CD4-positive, alpha-beta T cell treated with Interleukin-12 subunit alpha and Interleukin-12 subunit beta, for 1 hour (primary cell): ENCODE measurements around the gene GAS2.
"Not testable (repeated sequence)": the region's sequence is repeated elsewhere in the genome, so short reads cannot be mapped to it uniquely, and the experiment has no call there.

Source experiments
- DNase-seq: peaks from one replicate; pipeline ENCODE4 v3.0.0-alpha.2; 2020

The GAS2 gene

GRCh38 chr11:22666325-22666687, at the start of gene GAS2:
Gene GAS2 (plus strand): TSS chr11:22666611. CDS start chr11:22674870, 8,259 bp downstream.
- DNase-seq = no peak

GRCh38 chr11:22617868-22618267, 48.5 kb upstream of the GAS2 start:
- no peak for DNase-seq

DNA sequence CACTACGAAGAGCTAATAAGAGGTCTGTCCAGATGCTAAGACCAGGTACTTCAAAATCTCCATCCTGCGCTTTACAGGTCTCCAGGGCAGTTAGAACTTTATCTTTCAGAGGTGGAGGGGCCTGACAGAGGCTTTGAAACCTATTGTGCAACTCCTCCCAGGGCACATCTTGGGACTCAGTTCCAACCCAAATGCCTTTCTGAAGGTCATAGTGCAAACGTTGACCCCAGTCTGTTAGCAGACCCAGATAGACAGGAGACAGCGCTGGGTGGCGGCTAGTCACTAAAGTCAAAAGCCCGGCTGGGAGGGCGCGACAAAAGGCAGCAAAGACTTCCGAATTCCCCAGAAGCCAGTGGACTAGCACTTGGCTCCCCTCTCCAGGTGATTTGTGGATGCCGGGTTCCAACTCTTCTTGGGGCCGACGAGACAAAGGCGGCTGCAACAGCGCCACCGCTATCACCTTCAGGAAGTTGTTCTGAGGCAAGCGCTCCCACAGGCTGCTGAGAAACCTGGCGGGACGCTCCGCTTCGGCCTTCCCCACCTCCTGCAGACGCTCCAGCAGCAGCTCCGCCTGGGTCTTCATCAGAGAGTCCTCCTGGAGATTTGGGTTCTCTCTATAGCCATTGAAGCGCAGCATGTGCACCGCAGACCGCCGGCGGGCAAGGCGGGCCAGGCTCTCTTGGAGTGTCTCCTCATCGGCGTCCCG, 41.5 kb upstream of the GAS2 start:
- DNase-seq = peak; percentile 65

DNA sequence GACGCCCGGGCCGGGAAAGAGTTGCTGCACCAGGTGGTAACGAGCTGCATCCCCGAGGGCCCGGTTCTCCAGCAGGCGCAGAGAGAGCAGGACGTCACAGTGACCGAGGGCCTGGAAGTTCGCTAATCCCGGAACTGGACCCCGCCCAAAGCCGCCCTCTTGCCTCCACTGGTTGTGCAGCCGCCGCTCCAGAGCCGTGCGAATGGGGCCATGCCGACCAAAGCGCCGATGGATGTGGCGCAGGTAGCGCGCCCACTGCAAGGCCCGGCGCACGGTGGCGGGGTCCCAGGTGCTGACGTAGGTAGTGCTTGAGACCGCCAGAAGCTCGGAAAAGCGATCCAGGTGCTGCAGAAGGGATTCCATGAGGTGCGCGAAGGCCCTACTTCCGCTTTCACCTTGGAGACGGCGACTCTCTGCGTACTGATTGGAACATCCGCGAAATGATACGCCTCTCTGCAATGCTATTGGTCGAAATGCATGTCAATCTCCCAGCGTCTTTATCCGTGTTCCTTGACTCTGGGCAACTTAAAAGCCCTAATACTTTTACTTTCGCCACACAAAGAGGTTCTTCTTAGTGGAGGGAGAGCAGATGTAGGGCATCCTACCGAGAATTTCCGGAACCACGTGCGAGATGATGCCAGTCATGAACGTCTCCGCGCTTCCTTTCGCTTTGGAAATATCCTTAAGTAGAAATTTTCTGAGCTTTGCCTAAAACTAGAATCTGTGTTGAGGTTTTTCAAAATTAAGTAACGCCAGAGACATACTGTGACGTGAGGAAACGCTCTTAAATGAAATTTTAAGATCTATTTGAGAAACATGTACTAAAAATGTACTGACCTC, 40.7 kb upstream of the GAS2 start, which contains the start of gene FANCF:
FANCF (minus strand) TSS at position 376 of the 840 bp plus-strand sequence; CDS start at position 363, 13 bp downstream.
- DNase-seq = peak; percentile 98

- DNase-seq = no peak
Measured at GRCh38 chr11:22626573-22627239, 39.7 kb upstream of the GAS2 start.

GRCh38 chr11:22627421-22627820, 39.0 kb upstream of the GAS2 start:
- DNase-seq = no peak

DNA sequence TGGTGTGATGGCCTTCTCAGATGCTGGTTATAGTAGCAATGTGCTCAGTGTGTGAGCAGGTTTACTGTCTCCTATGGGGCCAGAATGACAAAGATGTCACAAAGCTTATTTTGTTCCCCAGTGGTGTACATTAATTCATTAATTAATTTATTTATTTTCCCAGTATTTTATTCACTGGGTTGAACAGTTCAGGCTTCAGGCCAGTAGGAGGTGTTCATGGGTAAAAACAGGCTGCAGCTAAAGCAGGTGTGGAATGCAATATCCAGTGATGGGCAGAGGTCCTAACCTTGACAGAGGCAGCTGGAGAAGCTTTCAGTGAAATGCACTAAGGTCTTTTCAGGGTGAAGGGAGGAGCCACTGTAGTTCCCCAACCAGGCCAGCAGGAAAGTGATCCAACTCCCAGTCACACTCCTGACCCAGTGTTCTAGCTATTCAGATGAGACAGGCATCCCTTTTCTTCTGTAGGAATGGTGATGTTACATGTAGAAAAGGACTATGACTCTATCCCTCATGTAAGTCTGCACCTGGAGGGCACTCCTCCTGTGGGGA, 33.0 kb upstream of the GAS2 start:
- no peak for DNase-seq

- no peak for DNase-seq
Measured at GRCh38 chr11:22634897-22635629, 31.3 kb upstream of the GAS2 start.

- DNase-seq = no peak
Measured at GRCh38 chr11:22635689-22636088, 30.7 kb upstream of the GAS2 start.

GRCh38 chr11:22640862-22641261, 25.5 kb upstream of the GAS2 start:
- no peak for DNase-seq

DNA sequence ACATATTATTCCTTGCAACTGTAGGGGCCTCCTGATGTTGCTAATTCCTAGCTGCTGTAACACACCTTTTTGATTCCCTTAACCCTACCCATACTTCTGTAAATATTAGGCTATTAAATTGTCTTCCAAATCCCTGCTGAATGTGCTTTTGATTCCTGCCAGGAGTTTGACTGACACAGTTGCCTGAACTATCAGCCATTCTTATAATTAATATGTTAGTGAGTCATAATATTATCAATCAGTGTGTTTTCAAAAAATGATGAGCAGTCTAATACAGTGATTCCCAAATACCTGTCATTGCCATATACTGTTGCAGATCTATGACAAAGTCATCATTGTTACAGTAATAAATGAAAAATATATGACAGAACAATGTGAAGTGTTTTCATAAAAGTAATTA, 24.9 kb upstream of the GAS2 start:
- no peak for DNase-seq

DNA sequence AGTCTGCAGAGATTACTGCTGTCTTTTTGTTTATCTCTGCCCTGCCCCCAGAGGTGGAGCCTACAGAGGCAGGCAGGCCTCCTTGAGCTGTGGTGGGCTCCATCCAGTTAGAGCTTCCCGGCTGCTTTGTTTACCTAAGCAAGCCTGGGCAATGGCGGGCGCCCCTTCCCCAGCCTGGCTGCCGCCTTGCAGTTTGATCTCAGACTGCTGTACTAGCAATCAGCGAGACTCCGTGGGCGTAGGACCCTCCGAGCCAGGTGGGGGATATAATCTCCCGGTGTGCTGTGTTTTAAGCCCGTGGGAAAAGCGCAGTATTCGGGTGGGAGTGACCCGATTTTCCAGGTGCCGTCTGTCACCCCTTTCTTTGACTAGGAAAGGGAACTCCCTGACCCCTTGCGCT, 14.1 kb upstream of the GAS2 start:
- DNase-seq = not testable (repeated sequence)

- no peak for DNase-seq
Measured at GRCh38 chr11:22656130-22656529, 10.3 kb upstream of the GAS2 start.

- DNase-seq = peak; percentile 18
Measured at GRCh38 chr11:22657101-22657694, 9.2 kb upstream of the GAS2 start.

DNA sequence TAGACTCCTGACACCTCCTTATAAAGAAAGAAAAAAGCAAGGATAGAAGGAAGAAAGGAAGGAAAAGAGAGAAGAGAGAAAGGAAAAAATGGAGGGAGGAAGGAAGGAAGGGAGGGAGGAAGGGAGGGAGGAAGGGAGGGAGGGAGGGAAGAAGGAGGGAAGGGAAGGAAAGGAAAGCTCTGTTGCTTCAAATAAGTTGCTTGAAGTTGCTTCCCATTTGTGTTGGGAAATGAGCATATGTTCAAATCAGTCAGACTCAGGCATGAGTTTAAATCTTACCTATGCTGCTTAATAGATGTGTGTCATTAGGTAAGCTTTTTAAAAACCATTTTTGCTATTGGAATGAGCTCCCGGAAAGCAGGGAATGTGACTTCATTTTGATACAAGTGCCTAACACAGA, 6.6 kb upstream of the GAS2 start:
- no peak for DNase-seq

GRCh38 chr11:22666688-22667439, 453 bp downstream of the GAS2 start:
- DNase-seq = no peak

DNA sequence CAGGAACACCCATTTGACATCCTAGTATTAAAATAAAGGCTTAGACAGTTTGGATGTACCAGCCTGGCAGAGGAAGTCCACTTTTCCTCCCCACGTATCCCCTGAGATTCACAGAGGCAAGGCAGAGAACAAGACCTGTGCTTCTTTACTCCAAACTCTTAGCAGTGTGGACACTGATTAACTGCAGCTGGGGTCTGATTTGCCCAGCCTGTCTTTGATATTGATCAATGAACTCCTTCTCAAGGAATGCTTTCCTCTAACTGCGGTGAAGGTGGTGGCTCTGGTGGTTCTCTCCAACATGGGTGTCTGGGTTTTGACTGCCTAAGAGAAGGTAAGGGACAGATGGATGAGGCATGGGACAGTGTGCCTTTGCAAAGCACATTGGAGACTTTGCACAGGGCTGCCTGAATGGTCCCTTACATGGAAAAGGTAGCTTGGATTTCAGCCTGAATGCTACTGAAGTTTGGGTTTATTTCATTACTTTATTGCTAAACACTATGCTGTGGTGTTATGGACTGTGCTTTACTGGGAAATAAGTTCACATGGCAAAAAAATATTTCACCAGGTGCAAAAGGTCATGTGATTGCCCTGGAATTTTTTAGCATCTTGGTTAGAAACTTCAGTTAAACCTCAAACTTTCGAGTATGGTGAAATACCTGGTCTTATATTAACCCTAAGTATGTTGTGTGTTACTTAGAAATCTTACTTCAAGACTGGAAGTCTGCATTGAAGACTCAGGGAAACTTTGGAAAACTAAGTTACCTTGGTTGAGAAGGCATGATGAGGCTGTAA, 1.8 kb downstream of the GAS2 start:
- no peak for DNase-seq

GRCh38 chr11:22669368-22669767, 3.0 kb downstream of the GAS2 start:
- no peak for DNase-seq

- DNase-seq = no peak
Measured at GRCh38 chr11:22670830-22671229, 4.4 kb downstream of the GAS2 start.

GRCh38 chr11:22671751-22672150, 5.3 kb downstream of the GAS2 start:
- no peak for DNase-seq
